HepG2 (cell line): Measurements from ENCODE around the gene STYX.
"Not testable (repeated sequence)": the region's sequence is repeated elsewhere in the genome, so short reads cannot be mapped to it uniquely, and the experiment has no call there.

Source experiments
- GTF2F1 ChIP-seq: fragments of 150-350 bp; IDR thresholded peaks from 2 replicates; pipeline ENCODE4 v1.6.1; 2014; ENCODE audit warnings: low read length
- MYC ChIP-seq: sonication (generic); formaldehyde crosslinking; IDR thresholded peaks from 2 replicates; pipeline ENCODE4 v1.9.0; 2021; ENCODE audit warnings: missing genetic modification reagents, borderline replicate concordance
- TF ChIP-seq, protein P1 (sequence below): sonication (generic); formaldehyde crosslinking; IDR thresholded peaks from 2 replicates; pipeline ENCODE4 v1.9.0; 2022; ENCODE audit warnings: missing genetic modification reagents, mild to moderate bottlenecking, borderline replicate concordance
- TF ChIP-seq, protein P2 (sequence below): sonication (generic); formaldehyde crosslinking; IDR thresholded peaks from 2 replicates; pipeline ENCODE4 v1.4.0; 2020; ENCODE audit warnings: missing genetic modification reagents, borderline replicate concordance
- TF ChIP-seq, protein P3 (sequence below): sonication (generic); formaldehyde crosslinking; IDR thresholded peaks from 2 replicates; pipeline ENCODE4 v1.4.0; 2020; ENCODE audit warnings: missing genetic modification reagents

DNA sequence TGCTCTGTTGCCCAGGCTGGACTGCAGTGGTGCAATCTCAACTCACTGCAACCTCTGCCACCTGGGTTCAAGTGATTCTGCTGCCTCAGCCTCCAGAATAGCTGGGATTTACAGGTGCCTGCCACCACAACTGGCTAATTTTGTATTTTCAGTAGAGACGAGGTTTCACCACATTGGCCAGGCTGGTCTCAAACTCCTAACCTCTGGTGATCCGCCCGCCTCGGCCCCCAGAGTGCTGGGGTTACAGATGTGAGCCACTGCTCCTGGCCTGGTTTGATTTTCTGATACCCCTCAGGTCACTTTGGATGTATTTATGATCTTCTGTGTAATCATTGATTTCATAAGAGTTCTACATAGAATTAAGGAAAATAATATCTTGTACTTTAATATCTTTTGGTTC, 33.0 kb downstream of the STYX start:
- not testable (repeated sequence) for TF ChIP-seq GTF2F1; MYC (CRISPR knock-in tag)
- TF ChIP-seq, protein P1, sequence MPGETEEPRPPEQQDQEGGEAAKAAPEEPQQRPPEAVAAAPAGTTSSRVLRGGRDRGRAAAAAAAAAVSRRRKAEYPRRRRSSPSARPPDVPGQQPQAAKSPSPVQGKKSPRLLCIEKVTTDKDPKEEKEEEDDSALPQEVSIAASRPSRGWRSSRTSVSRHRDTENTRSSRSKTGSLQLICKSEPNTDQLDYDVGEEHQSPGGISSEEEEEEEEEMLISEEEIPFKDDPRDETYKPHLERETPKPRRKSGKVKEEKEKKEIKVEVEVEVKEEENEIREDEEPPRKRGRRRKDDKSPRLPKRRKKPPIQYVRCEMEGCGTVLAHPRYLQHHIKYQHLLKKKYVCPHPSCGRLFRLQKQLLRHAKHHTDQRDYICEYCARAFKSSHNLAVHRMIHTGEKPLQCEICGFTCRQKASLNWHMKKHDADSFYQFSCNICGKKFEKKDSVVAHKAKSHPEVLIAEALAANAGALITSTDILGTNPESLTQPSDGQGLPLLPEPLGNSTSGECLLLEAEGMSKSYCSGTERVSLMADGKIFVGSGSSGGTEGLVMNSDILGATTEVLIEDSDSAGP, result not testable (repeated sequence)
- TF ChIP-seq, protein P2, sequence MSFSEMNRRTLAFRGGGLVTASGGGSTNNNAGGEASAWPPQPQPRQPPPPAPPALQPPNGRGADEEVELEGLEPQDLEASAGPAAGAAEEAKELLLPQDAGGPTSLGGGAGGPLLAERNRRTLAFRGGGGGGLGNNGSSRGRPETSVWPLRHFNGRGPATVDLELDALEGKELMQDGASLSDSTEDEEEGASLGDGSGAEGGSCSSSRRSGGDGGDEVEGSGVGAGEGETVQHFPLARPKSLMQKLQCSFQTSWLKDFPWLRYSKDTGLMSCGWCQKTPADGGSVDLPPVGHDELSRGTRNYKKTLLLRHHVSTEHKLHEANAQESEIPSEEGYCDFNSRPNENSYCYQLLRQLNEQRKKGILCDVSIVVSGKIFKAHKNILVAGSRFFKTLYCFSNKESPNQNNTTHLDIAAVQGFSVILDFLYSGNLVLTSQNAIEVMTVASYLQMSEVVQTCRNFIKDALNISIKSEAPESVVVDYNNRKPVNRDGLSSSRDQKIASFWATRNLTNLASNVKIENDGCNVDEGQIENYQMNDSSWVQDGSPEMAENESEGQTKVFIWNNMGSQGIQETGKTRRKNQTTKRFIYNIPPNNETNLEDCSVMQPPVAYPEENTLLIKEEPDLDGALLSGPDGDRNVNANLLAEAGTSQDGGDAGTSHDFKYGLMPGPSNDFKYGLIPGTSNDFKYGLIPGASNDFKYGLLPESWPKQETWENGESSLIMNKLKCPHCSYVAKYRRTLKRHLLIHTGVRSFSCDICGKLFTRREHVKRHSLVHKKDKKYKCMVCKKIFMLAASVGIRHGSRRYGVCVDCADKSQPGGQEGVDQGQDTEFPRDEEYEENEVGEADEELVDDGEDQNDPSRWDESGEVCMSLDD, result not testable (repeated sequence)
- TF ChIP-seq, protein P3, sequence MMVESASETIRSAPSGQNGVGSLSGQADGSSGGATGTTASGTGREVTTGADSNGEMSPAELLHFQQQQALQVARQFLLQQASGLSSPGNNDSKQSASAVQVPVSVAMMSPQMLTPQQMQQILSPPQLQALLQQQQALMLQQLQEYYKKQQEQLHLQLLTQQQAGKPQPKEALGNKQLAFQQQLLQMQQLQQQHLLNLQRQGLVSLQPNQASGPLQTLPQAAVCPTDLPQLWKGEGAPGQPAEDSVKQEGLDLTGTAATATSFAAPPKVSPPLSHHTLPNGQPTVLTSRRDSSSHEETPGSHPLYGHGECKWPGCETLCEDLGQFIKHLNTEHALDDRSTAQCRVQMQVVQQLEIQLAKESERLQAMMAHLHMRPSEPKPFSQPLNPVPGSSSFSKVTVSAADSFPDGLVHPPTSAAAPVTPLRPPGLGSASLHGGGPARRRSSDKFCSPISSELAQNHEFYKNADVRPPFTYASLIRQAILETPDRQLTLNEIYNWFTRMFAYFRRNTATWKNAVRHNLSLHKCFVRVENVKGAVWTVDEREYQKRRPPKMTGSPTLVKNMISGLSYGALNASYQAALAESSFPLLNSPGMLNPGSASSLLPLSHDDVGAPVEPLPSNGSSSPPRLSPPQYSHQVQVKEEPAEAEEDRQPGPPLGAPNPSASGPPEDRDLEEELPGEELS (CRISPR knock-in tag), result not testable (repeated sequence)
